Natural killer cell treated with Interleukin-12 subunit alpha and Interleukin-12 subunit beta and Interleukin-15 and Interleukin-18, amount 100 ng/mL, for 72 hours (primary cell): ENCODE data around the gene TCF15. TPM values are rescaled to one million over a fixed set of nuclear protein-coding genes. Genes with fewer than 3 reads are reported as not detected.

ENCODE experiments used
- ATAC-seq, 2 donors: fragments of 150-1000 bp; cut with Tn5 transposase in 1 of 2; sonication (Bioruptor Pico), chemical (Tn5 transposase) in 1 of 2; 2 replicates each; pipeline ENCODE4 v1.10.0; 2021
- DNase-seq: peaks from one replicate; pipeline ENCODE4 v3.0.0; 2022; ENCODE audit warnings: low spot score
- H3K27ac Mint-ChIP-seq, 2 donors: 1 replicate in 1 of 2; 2 replicates in 1 of 2; pipeline ENCODE4 v1.8.0; 2022; ENCODE audit warnings: mixed read lengths in 2 of 2, mild to moderate bottlenecking in 1 of 2, moderate library complexity in 1 of 2
- H3K27me3 Mint-ChIP-seq, 2 donors: 1 replicate in 1 of 2; 2 replicates in 1 of 2; pipeline ENCODE4 v1.8.0; 2022; ENCODE audit warnings: mixed read lengths in 2 of 2
- H3K36me3 Mint-ChIP-seq: one replicate; pipeline ENCODE4 v1.8.0; 2022; ENCODE audit warnings: mixed read lengths
- H3K4me1 Mint-ChIP-seq, 2 donors: 1 replicate in 1 of 2; 2 replicates in 1 of 2; pipeline ENCODE4 v1.8.0; 2022; ENCODE audit warnings: low read depth in 2 of 2, mixed read lengths in 2 of 2, mild to moderate bottlenecking in 1 of 2
- H3K4me3 Mint-ChIP-seq: one replicate; pipeline ENCODE4 v1.8.0; 2022; ENCODE audit warnings: mixed read lengths
- H3K9me3 Mint-ChIP-seq: 2 replicates; pipeline ENCODE4 v1.8.0; 2022; ENCODE audit warnings: mixed read lengths
- total RNA-seq, 2 donors: library from RNA; stranded (reverse); gene quantifications; one replicate each; pipeline ENCODE4 v1.2.3, GENCODE V29; 2022

TCF15 gene
- total RNA-seq, 2 donors from 2014 or later: 0.36 TPM; not detected in 1

GRCh38 chr20:574297-574942 lies 35.7 kb downstream of the TCF15 start:
- Mint-ChIP-seq H3K4me1 (no peaks in the 10 kb centered on the region), H3K27ac (no peak overlapping the region), H3K36me3 (no peaks in the 10 kb centered on the region), H3K4me3 (no peak overlapping the region), H3K9me3 (no peaks in the 10 kb centered on the region), H3K27me3 (peaks cover 21 to 32% of the 10 kb centered on the region in 2 donors)
- no peak for ATAC-seq
- DNase-seq: no peak

DNA sequence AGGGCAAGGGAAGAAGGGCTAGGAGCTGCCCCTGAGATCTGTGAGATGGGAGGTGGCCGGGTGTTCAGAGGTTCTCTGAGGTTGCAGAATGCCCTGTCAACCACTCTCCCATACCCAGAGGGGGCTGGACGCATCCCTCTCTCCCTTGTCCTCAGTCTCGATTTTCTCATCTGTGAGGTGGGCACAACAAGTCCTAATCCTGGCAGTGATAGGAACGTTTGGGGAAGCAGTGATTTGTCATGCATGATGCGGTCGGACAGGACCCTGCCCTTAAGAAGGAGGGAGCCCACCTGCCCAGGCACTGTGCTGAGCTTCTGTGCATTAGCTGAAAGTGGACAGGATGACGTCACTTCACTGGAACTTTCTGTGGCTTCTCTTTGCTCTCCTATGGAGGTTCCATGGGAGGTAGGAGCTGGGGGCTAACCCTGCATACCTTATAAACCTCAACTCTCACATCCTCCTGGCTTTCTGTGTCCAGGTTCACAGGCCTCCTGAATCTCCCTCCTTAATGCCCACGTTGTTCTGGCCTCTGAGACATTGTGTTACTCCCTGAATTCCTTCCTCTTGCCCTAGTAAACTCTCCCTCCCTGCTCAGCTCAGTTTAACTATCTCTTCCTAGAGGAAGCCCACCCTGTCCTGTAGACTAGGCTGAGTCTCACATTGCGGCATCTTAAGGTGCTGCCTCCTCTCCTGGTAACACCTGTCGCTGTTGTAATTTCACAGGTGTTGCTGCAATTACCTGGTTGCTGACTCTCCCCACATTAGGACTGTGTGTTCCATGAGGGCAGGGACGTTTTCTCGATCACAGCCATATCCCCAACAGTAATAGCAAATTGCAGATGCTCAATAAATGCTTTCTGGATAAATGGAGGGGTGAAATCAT lies 36.5 kb downstream of the TCF15 start:
- Mint-ChIP-seq H3K4me1 (no peaks in the 10 kb centered on the region), H3K27me3 (peaks cover 21 to 32% of the 10 kb centered on the region in 2 donors), H3K9me3 (no peaks in the 10 kb centered on the region), H3K27ac (no peak overlapping the region), H3K4me3 (no peak overlapping the region), H3K36me3 (no peaks in the 10 kb centered on the region)
- DNase-seq: no peak
- ATAC-seq: no peak

DNA sequence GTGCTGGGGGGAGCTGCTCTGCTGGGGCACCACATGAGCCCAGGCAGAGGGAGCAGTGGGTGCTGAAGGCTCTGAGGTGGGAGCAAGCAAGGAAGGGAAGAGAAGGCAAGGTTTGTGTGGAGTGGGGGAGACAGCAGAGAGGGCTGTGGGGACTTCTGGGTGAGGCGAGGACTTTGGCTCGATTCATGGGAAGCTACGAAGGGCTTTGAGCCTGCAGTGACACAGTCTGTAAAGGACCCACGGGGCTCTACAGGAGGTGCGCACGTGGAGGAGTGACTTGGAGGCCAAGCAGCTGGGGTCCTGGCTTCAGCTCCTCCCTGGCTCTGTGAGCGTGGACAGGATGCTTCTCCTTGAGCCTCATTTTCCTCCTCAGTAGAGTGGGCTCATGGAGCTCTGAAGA lies 37.4 kb downstream of the TCF15 start:
- no peak for ATAC-seq
- DNase-seq: no peak
- H3K9me3 Mint-ChIP-seq: no peaks in the 10 kb centered on the region
- H3K27me3 Mint-ChIP-seq: peaks cover 21 to 32% of the 10 kb centered on the region in 2 donors
- no peaks in the 10 kb centered on the region for H3K4me1 Mint-ChIP-seq
- no peak overlapping the region for H3K4me3 Mint-ChIP-seq
- H3K36me3 Mint-ChIP-seq: no peaks in the 10 kb centered on the region
- H3K27ac Mint-ChIP-seq: no peak overlapping the region

DNA sequence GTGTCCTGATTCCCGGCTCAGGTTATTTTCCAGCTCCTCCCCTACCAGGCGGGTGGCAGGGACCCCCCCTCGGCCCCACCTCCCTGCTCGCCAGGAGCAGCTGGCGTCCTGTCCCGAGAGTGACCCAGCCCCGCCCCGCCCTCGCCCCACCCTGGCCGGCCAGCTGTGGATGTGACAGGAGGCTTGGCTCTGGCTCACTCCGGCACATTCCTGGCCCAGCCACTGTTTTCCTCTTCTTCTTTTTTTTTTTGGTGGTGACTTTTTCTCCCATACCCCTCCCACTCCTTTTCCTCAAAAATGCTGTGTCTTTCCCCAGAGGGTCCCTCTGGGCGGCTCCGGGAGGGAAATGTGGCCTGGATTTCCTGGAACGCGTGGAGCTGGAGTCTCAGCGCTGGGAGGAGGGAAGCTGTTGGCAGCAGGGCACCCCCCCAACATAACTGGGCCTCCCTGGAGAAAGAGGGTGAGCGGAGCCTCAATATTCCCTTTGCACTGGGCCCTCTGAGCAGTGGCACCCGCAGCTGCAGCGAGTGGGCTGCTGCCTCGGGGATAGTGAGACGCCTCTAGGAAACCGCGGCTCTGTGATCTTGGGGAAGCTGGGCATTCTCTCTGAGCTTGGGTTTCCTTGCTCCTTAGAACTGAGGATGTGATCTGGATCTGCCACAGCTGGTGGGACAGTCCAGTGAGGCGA lies 38.2 kb downstream of the TCF15 start:
- no peaks in the 10 kb centered on the region for H3K4me1 Mint-ChIP-seq
- H3K9me3 Mint-ChIP-seq: no peaks in the 10 kb centered on the region
- peaks cover 27 to 39% of the 10 kb centered on the region in 2 donors for H3K27me3 Mint-ChIP-seq
- H3K27ac Mint-ChIP-seq: no peak overlapping the region
- no peaks in the 10 kb centered on the region for H3K36me3 Mint-ChIP-seq
- ATAC-seq (no peak), DNase-seq (no peak)
- no peak overlapping the region for H3K4me3 Mint-ChIP-seq

GRCh38 chr20:568673-569415 lies 41.3 kb downstream of the TCF15 start:
- no peaks in the 10 kb centered on the region for H3K9me3 Mint-ChIP-seq
- no peak overlapping the region for H3K27ac Mint-ChIP-seq
- DNase-seq (no peak), ATAC-seq (no peak)
- H3K4me1 Mint-ChIP-seq: no peaks in the 10 kb centered on the region
- no peaks in the 10 kb centered on the region for H3K36me3 Mint-ChIP-seq
- H3K4me3 Mint-ChIP-seq: no peak overlapping the region
- peaks cover 23 to 24% of the 10 kb centered on the region in 2 donors for H3K27me3 Mint-ChIP-seq

DNA sequence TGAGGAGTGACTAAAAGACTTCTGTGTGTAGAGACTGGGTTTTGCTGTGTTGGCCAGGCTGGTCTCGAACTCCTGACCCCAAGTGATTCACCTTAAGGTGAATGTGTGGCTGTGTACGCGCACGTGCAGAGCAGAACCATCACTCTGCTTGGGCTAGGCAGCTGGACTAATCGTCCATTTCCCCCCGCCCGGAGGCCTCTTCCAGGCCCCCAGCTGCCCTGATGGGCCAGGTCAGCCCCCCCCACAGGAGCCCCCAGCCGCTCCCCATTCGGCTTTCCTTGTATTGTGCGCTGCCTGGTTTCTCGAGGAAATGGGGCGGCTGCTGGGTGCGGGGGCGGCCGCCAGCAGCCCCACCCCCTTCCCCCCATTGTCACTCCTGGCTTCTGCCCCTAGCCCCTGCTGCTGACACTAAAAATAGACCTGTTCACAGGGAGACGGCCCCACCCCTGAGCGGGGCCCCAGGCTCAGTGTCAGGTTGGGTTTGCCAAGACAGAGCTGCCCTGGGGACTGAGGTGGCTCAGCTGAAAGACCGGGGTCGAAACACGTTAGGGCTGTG lies 41.9 kb downstream of the TCF15 start:
- no peaks in the 10 kb centered on the region for H3K36me3 Mint-ChIP-seq
- no peaks in the 10 kb centered on the region for H3K9me3 Mint-ChIP-seq
- H3K27ac Mint-ChIP-seq: no peak overlapping the region
- H3K4me1 Mint-ChIP-seq: no peaks in the 10 kb centered on the region
- DNase-seq (no peak), ATAC-seq (peak in 1 of 2 donors; percentile 5)
- no peak overlapping the region for H3K4me3 Mint-ChIP-seq
- peaks cover 19% of the 10 kb centered on the region in 2 donors for H3K27me3 Mint-ChIP-seq

GRCh38 chr20:564192-564591 lies 45.9 kb downstream of the TCF15 start:
- Mint-ChIP-seq H3K9me3 (no peaks in the 10 kb centered on the region), H3K36me3 (no peaks in the 10 kb centered on the region), H3K4me3 (no peak overlapping the region), H3K27ac (no peak overlapping the region), H3K4me1 (no peaks in the 10 kb centered on the region), H3K27me3 (peaks cover 18 to 21% of the 10 kb centered on the region in 2 donors)
- ATAC-seq (no peak), DNase-seq (no peak)

GRCh38 chr20:563187-563586 lies 46.9 kb downstream of the TCF15 start:
- DNase-seq: no peak

DNA sequence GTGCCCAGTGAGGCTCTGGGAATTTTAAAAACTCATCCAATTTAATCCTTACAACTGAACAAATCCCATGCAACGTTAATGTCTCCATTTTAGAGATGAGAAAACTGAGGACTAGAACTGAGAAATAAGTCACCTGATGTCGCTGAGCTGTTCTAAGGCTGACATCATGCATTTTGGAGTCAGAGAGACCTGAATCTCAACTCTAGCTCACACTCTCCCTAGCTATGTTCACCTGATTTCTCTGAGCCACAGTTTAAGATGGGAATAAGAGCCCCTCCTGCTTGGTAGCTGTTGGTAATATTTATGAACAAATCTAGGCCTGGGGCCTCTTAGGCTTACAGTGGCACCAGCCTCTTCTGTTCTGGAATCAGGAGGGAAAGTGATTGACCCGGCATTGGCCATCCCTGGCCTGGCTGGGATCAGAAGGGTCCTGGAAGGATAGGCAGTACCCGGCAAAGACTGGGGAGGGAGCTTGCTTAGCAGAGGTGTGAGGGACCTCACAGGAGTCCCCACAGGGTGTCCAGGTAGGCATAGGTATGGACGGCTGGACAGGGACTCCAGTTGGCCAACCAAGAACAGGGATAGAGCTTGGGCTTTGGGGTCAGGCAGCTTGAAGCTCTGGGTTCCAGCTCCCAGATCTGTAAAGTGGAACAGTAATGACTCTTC lies 47.7 kb downstream of the TCF15 start:
- DNase-seq (no peak), ATAC-seq (no peak)
- Mint-ChIP-seq H3K36me3 (no peaks in the 10 kb centered on the region), H3K4me3 (no peak overlapping the region), H3K4me1 (no peaks in the 10 kb centered on the region), H3K27ac (no peak overlapping the region), H3K9me3 (no peaks in the 10 kb centered on the region), H3K27me3 (peaks cover 17 to 19% of the 10 kb centered on the region in 2 donors)

More at GRCh38 chr20:563187-563586, 46.9 kb downstream of the TCF15 start:
- Mint-ChIP-seq H3K27ac (no peak overlapping the region), H3K36me3 (no peaks in the 10 kb centered on the region), H3K9me3 (no peaks in the 10 kb centered on the region), H3K4me1 (no peaks in the 10 kb centered on the region), H3K27me3 (peaks cover 18 to 21% of the 10 kb centered on the region in 2 donors), H3K4me3 (no peak overlapping the region)
- ATAC-seq: no peak

DNA sequence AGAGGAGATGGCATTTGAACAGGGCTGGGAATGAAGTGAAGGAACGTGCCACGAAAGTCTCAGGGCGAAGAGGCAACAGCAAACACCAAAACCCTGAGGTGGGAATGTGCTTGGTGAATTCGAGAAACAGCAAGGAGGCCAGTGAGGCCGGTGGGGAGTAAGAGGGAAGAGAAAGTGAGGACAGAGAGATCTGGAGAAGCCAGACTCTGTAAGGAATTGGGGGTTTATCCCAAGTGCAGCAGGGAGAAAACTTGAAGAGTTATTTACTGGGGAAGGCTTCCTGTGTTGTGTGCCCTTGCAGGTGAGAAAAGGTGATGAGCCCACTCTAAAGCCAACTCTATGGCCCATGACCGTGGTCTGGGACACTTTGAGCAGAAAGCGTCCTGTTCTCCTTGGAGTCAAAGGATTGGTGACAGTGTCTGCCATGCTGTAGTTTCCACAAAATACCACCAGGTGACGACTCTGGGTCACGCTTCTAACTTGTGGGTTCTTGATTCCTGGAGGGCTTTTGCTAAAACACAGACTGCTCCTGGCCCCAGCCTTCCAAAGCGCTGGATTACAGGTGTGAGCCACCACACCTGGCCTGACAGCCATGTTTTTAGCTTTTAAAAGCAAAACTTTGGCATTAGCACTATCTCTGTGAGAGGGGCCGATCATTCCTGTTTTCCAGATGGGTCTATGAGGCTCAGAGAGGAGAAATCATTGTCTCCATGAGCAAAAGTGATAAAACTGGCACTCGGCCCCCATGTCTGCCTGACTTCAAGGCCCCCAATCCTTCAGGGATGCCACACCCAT lies 48.5 kb downstream of the TCF15 start:
- DNase-seq (no peak), ATAC-seq (peak; percentile 53 to 63)
- Mint-ChIP-seq H3K4me3 (no peak overlapping the region), H3K9me3 (no peaks in the 10 kb centered on the region), H3K27ac (no peak overlapping the region), H3K27me3 (peaks cover 11 to 14% of the 10 kb centered on the region in 2 donors), H3K36me3 (no peaks in the 10 kb centered on the region), H3K4me1 (no peaks in the 10 kb centered on the region)

DNA sequence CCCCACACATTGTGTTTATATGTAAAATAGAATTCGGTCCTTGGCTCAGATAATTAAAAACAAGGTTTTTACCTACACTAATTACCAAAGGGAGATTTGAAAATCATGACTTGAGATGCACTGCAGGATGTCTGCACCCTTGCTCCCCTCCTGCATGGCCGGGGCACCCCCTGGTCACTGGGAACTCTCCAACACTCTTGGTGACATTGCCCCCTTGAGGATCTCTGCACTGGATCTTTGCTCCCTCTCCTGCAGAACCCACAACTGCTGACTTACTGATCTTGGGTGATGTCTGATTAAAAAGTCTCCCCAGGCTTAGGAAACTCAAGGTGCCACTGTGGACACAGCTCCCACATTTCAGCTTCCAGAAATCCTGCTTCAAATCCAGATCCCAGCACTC lies 49.4 kb downstream of the TCF15 start:
- Mint-ChIP-seq H3K27me3 (peaks cover 15 to 19% of the 10 kb centered on the region in 2 donors), H3K9me3 (no peaks in the 10 kb centered on the region), H3K27ac (no peak overlapping the region), H3K4me3 (no peak overlapping the region), H3K4me1 (no peaks in the 10 kb centered on the region), H3K36me3 (no peaks in the 10 kb centered on the region)
- ATAC-seq (no peak), DNase-seq (no peak)

DNA sequence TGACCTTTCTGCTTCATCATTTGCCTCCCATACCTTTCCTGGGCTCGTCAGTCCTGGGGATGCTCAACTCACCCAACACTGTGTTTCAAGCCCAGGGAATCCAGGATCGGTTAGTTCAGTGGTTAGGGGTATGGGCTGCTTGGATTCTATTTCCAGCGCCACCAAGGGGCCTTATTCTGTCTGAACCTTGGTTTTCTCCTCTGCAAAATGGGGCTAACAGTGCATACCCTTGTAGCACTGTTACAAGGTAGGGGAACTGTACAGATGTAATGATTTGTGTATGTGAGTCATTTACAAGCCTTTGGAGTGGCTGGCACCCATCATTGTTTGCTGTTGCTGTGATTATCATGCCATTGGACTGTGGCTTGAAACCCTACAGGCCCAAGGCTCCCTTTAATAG lies 52.0 kb downstream of the TCF15 start:
- Mint-ChIP-seq H3K4me1 (no peaks in the 10 kb centered on the region), H3K4me3 (no peak overlapping the region), H3K27me3 (peaks cover 24 to 35% of the 10 kb centered on the region in 2 donors), H3K9me3 (no peaks in the 10 kb centered on the region), H3K27ac (no peak overlapping the region), H3K36me3 (no peaks in the 10 kb centered on the region)
- ATAC-seq (no peak), DNase-seq (no peak)
